ENCODE data around the gene DPP6.

GRCh38 chr7:154906201-154906600 is 854.0 kb downstream of the DPP6 start:
- TF ChIP-seq CEBPB (IDR thresholded peaks at IDR 0.05; ENCODE audit: low read depth, low read length) (no peak), FOSL1 (IDR thresholded peaks at IDR 0.05; ENCODE audit: insufficient read depth, low read depth, low read length) (no peak), CTCF (IDR thresholded peaks at IDR 0.05; ENCODE audit: control extremely low read depth in 1 of 3, insufficient read depth in 1 of 3, low read depth in 1 of 3, low read length in 3 of 3) (no peak), SP4 (IDR thresholded peaks at IDR 0.05; ENCODE audit: low read length) (no peak), CREB1 (IDR thresholded peaks at IDR 0.05) (no peak), E2F6 (IDR thresholded peaks at IDR 0.05) (no peak), USF2 (IDR thresholded peaks at IDR 0.05; ENCODE audit: low read length) (no peak), EZH2 (IDR thresholded peaks at IDR 0.05; ENCODE audit: low read depth, low read length, severe bottlenecking) (no peak), EGR1 (IDR thresholded peaks at IDR 0.05; ENCODE audit: borderline replicate concordance, low read depth, low read length) (no peak)
